Smooth muscle cell (in vitro differentiated cells): Measurements from ENCODE around the gene NEMP1. TPM values are rescaled to one million over a fixed set of nuclear protein-coding genes. Genes with fewer than 3 reads are reported as not detected.
A peak's percentile ranks its signal among the peaks of the same experiment; 100 is the strongest.

ENCODE experiments used
- DNase-seq: peaks from one replicate; lab custom pipeline; 2025; ENCODE audit not compliant: unreplicated experiment; lab: John Stamatoyannopoulos, UW
- H2AFZ ChIP-seq: fragments of 200-600 bp; sonication (generic); 2 replicates; pipeline ENCODE4 v1.6.0; 2016; ENCODE audit warnings: antibody characterized with exemption, low read depth, mild to moderate bottlenecking
- H3F3A ChIP-seq: fragments of 200-600 bp; sonication (generic); 2 replicates; pipeline ENCODE4 v1.6.0; 2017; ENCODE audit warnings: antibody characterized with exemption, low read depth
- H3K27ac ChIP-seq: fragments of 200-600 bp; sonication (generic); 2 replicates; pipeline ENCODE4 v1.5.1; 2016; ENCODE audit warnings: low read depth, mild to moderate bottlenecking
- H3K27me3 ChIP-seq: fragments of 200-600 bp; sonication (generic); 2 replicates; pipeline ENCODE4 v1.6.1; 2016; ENCODE audit warnings: low read depth, mild to moderate bottlenecking
- H3K36me3 ChIP-seq: fragments of 200-600 bp; sonication (generic); 2 replicates; pipeline ENCODE4 v1.5.1; 2016; ENCODE audit warnings: low read depth
- H3K4me1 ChIP-seq: fragments of 200-600 bp; sonication (generic); 2 replicates; pipeline ENCODE4 v1.5.1; 2016; ENCODE audit warnings: low read depth
- H3K4me2 ChIP-seq: fragments of 200-600 bp; sonication (generic); 2 replicates; pipeline ENCODE4 v1.6.0; 2016; ENCODE audit warnings: mild to moderate bottlenecking
- H3K4me3 ChIP-seq: fragments of 200-600 bp; sonication (generic); 2 replicates; pipeline ENCODE4 v1.5.1; 2016; ENCODE audit warnings: mild to moderate bottlenecking
- H3K79me2 ChIP-seq: fragments of 200-600 bp; sonication (generic); 2 replicates; pipeline ENCODE4 v1.6.0; 2016; ENCODE audit warnings: low read depth, mild to moderate bottlenecking
- H3K9ac ChIP-seq: fragments of 200-600 bp; sonication (generic); 2 replicates; pipeline ENCODE4 v1.6.0; 2016; ENCODE audit warnings: low read depth
- H3K9me3 ChIP-seq: fragments of 200-600 bp; sonication (generic); replicated peaks from 2 replicates; pipeline ENCODE4 v1.5.1; 2016; ENCODE audit warnings: low read depth
- H4K20me1 ChIP-seq: fragments of 200-600 bp; sonication (generic); 2 replicates; pipeline ENCODE4 v1.6.0; 2016; ENCODE audit warnings: low read depth
- WGBS: methylation state at CpG from one replicate; pipeline ENCODE4 v1.1.7; 2016; ENCODE audit warnings: low lambda C conversion rate; 5-methylcytosine and 5-hydroxymethylcytosine counted together
- polyA plus RNA-seq: library from polyadenylated mRNA; unstranded; fragments of >200 nt; fragmentation: Nextera tagmentation; extraction: Ambion mirVana; gene quantifications from 2 replicates; pipeline ENCODE4 v1.2.1, GENCODE V29; 2016
- total RNA-seq: library from RNA; depleted of rRNA; stranded (reverse); fragments of >200 nt; gene quantifications from 2 replicates; pipeline ENCODE4 v1.2.3, GENCODE V29; 2014
- TF ChIP-seq, protein P1 (sequence below): fragments of 200-600 bp; sonication (generic); IDR thresholded peaks from 2 replicates; pipeline ENCODE4 v1.5.1; 2017; ENCODE audit warnings: borderline replicate concordance, mild to moderate bottlenecking, antibody characterized with exemption; ENCODE audit not compliant: insufficient read depth, poor library complexity, severe bottlenecking

NEMP1 gene
- total and polyA plus RNA-seq, 2 experiments from 2014 or later: 3.2 to 8.9 TPM

DNA sequence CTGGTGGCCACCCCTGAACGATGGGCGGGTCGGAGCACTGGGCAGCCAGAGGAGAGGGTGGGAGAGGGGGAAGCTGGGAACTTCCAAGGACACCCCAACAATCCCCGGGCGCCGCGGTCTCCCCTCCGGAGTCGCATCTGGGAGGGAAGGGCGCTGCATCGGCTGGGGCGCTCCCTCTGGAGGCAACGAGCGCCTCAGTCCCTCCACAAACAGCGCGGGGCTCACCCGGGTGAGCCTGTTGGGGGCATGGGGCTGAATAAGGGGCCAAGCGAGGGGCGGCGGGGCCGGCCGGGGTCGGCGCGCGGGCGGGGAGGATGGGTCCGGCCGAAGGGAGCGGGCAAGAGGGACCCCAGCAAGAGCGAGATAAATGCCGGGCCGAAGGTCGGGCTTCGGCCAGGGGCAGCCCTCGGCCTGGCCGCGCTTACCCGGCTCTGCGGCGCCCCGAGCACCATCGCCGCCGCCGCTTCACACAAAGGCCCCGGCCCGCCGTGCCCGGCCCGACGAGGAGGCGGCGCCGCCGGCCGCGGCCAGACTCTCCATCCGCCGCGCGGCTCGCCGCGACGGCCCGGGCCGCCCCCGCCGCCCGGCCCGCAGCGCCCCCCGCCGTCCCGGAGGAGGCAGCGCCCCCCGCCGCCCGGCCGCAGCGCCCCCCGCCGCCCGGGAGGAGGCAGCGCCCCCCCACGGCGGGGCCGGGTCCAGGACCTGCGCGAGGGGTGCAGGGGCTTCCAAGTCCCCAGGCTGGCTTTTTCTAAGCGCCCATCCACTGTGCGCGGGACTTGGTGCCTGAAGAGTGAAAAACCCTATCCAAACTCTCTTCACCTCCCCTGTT lies 72.4 kb downstream of the NEMP1 start, which contains the start of gene ZBTB39:
TSS of gene ZBTB39 (minus strand) at position 567 of the 829 bp plus-strand sequence. CDS start 1,629 bp downstream, outside the sequence.
- TF ChIP-seq, protein P1, sequence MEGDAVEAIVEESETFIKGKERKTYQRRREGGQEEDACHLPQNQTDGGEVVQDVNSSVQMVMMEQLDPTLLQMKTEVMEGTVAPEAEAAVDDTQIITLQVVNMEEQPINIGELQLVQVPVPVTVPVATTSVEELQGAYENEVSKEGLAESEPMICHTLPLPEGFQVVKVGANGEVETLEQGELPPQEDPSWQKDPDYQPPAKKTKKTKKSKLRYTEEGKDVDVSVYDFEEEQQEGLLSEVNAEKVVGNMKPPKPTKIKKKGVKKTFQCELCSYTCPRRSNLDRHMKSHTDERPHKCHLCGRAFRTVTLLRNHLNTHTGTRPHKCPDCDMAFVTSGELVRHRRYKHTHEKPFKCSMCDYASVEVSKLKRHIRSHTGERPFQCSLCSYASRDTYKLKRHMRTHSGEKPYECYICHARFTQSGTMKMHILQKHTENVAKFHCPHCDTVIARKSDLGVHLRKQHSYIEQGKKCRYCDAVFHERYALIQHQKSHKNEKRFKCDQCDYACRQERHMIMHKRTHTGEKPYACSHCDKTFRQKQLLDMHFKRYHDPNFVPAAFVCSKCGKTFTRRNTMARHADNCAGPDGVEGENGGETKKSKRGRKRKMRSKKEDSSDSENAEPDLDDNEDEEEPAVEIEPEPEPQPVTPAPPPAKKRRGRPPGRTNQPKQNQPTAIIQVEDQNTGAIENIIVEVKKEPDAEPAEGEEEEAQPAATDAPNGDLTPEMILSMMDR: peak; percentile 56
- Histone ChIP-seq H3K4me2 (peak within 1 kb of the TSS; percentile 97), H3K9ac (peak within 1 kb of the TSS; percentile 80), H3K9me3 (no peaks in the 10 kb centered on the region), H3K27me3 (no peaks in the 10 kb centered on the region), H4K20me1 (peaks cover 16% of the 10 kb centered on the region), H3K27ac (peak within 1 kb of the TSS; percentile 32), H3F3A (peaks cover 11% of the 10 kb centered on the region), H3K4me3 (peak within 1 kb of the TSS; percentile 88), H3K4me1 (peaks cover 7% of the 10 kb centered on the region), H2AFZ (peak within 1 kb of the TSS; percentile 47), H3K79me2 (peaks cover 32% of the 10 kb centered on the region), H3K36me3 (no peaks in the 10 kb centered on the region)
- peak; percentile 33 for DNase-seq
- 1% methylated on average over 34 of the region's 94 CpGs for WGBS

Other genes starting within 250 kb of the NEMP1 start
- 1.1 and 4.4 TPM in 2 replicates for gene SDR9C7, start 144.4 kb downstream of the NEMP1 start, total RNA-seq
- 0.83 and 0.97 TPM in 2 replicates for gene SDR9C7, start 144.4 kb downstream of the NEMP1 start, polyA plus RNA-seq
- gene RDH16, start 121.2 kb downstream of the NEMP1 start, total RNA-seq: 0.94 and 2.0 TPM in 2 replicates
- gene RDH16, start 121.2 kb downstream of the NEMP1 start, polyA plus RNA-seq: 0.55 and 3.4 TPM in 2 replicates
- gene ZBTB39, start 72.2 kb downstream of the NEMP1 start, total RNA-seq: 7.3 and 8.5 TPM in 2 replicates
- 2.6 and 3.6 TPM in 2 replicates for gene ZBTB39, start 72.2 kb downstream of the NEMP1 start, polyA plus RNA-seq
- 0.90 and 6.3 TPM in 2 replicates for gene TAC3, start 62.3 kb downstream of the NEMP1 start, total RNA-seq
- 1.7 and 4.1 TPM in 2 replicates for gene TAC3, start 62.3 kb downstream of the NEMP1 start, polyA plus RNA-seq
- gene MYO1A, start 28.7 kb downstream of the NEMP1 start, total RNA-seq: not detected in 2 replicates
- gene MYO1A, start 28.7 kb downstream of the NEMP1 start, polyA plus RNA-seq: not detected in 2 replicates
- 57.8 and 58.3 TPM in 2 replicates for gene NAB2, start 10.3 kb upstream of the NEMP1 start, total RNA-seq
- 37.9 and 39.7 TPM in 2 replicates for gene NAB2, start 10.3 kb upstream of the NEMP1 start, polyA plus RNA-seq
- gene STAT6, start 32.6 kb upstream of the NEMP1 start, total RNA-seq: 39.1 and 56.8 TPM in 2 replicates
- 38.7 and 48.5 TPM in 2 replicates for gene STAT6, start 32.6 kb upstream of the NEMP1 start, polyA plus RNA-seq
- 80.3 and 95.4 TPM in 2 replicates for gene LRP1, start 49.7 kb upstream of the NEMP1 start, total RNA-seq
- gene LRP1, start 49.7 kb upstream of the NEMP1 start, polyA plus RNA-seq: 75.3 and 83.1 TPM in 2 replicates
- gene LRP1-AS, start 68.8 kb upstream of the NEMP1 start, total RNA-seq: not detected in 2 replicates
- gene LRP1-AS, start 68.8 kb upstream of the NEMP1 start, polyA plus RNA-seq: not detected in 2 replicates
- 1.6 and 3.9 TPM in 2 replicates for gene NXPH4, start 138.0 kb upstream of the NEMP1 start, total RNA-seq
- gene NXPH4, start 138.0 kb upstream of the NEMP1 start, polyA plus RNA-seq: 8.5 and 10.7 TPM in 2 replicates
- 82.1 and 117 TPM in 2 replicates for gene SHMT2, start 150.9 kb upstream of the NEMP1 start, total RNA-seq
- 107 TPM in 2 replicates for gene SHMT2, start 150.9 kb upstream of the NEMP1 start, polyA plus RNA-seq
- 1.4 TPM in 1 of 2 replicates, not detected in the other for gene STAC3, start 172.4 kb upstream of the NEMP1 start, total RNA-seq
- not detected in 2 replicates for gene STAC3, start 172.4 kb upstream of the NEMP1 start, polyA plus RNA-seq